Kidney epithelial cell (primary cell): ENCODE data around the gene SLC26A6. TPM values are rescaled to one million over a fixed set of nuclear protein-coding genes. Genes with fewer than 3 reads are reported as not detected.

Experiments
- DNase-seq: peaks from one replicate; pipeline ENCODE4 v3.0.0-alpha.2; 2010; ENCODE audit warnings: low read depth
- H3K27me3 ChIP-seq: 2 replicates; pipeline ENCODE4 v1.6.0; 2011; ENCODE audit warnings: low read length; ENCODE audit not compliant: control insufficient read depth, insufficient read depth
- H3K36me3 ChIP-seq: 2 replicates; pipeline ENCODE4 v1.5.1; 2011; ENCODE audit warnings: low read length; ENCODE audit not compliant: control insufficient read depth, insufficient read depth
- H3K4me3 ChIP-seq: 2 replicates; pipeline ENCODE4 v1.5.1; 2011; ENCODE audit warnings: low read depth, mild to moderate bottlenecking, control low read depth, low read length
- total RNA-seq: library from RNA; depleted of rRNA; stranded (reverse); fragments of >200 nt; gene quantifications from 2 replicates; pipeline ENCODE4 v1.2.3, GENCODE V29; 2015
- TF ChIP-seq, protein P1 (sequence below): IDR thresholded peaks from 2 replicates; pipeline ENCODE4 v1.5.1; 2011; ENCODE audit warnings: mild to moderate bottlenecking, moderate library complexity, low read length, control low read depth, inconsistent platforms; ENCODE audit not compliant: insufficient read depth, poor library complexity, severe bottlenecking

SLC26A6 gene
- total RNA-seq, 1 donor from 2014 or later, result 32.8 TPM

DNA sequence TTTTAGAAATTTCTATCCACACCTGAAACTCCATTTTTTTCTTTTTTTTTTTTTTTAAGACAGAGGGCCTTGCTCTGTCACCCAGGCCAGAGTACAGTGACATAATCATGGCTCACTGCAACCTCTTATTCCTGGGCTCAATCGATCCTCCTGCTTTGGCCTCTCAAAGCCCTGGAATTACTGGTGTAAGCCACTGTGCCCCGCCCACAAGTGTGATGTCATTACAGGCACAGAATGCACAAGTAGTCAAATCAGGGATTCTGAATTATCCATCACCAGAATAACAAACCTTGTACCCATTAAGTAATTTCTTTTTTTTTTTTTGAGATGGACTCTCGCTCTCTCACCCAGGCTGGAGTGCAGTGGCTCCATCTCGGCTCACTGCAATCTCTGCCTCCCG, 27.7 kb downstream of the SLC26A6 start:
- H3K36me3 ChIP-seq, result peaks cover 6% of the 10 kb centered on the region
- no peak overlapping the region for H3K4me3 ChIP-seq
- TF ChIP-seq, protein P1, sequence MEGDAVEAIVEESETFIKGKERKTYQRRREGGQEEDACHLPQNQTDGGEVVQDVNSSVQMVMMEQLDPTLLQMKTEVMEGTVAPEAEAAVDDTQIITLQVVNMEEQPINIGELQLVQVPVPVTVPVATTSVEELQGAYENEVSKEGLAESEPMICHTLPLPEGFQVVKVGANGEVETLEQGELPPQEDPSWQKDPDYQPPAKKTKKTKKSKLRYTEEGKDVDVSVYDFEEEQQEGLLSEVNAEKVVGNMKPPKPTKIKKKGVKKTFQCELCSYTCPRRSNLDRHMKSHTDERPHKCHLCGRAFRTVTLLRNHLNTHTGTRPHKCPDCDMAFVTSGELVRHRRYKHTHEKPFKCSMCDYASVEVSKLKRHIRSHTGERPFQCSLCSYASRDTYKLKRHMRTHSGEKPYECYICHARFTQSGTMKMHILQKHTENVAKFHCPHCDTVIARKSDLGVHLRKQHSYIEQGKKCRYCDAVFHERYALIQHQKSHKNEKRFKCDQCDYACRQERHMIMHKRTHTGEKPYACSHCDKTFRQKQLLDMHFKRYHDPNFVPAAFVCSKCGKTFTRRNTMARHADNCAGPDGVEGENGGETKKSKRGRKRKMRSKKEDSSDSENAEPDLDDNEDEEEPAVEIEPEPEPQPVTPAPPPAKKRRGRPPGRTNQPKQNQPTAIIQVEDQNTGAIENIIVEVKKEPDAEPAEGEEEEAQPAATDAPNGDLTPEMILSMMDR, result no peak
- DNase-seq, result no peak
- no peaks in the 10 kb centered on the region for H3K27me3 ChIP-seq

DNA sequence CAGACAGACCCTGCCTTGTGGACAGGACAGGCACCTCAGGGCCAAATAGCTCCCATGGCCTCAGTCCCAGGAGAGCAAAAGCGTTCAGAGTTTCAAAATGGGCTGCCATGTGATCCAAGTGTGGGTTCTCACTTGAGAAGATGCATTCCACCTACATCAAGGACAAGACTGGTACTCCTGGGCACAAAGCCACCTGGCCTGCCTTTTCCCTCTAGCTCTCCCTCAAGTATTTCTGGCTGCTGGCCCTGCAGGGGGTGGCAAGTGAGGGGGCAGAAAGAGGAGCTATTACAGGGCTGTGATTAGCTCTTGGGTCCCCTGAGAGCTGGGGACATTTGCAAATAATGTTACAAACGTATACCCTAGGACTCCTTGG, 33.7 kb downstream of the SLC26A6 start:
- TF ChIP-seq, protein P1, result no peak
- H3K4me3 ChIP-seq, result no peak overlapping the region
- H3K36me3 ChIP-seq, result peaks cover 13% of the 10 kb centered on the region
- no peak for DNase-seq
- no peaks in the 10 kb centered on the region for H3K27me3 ChIP-seq

DNA sequence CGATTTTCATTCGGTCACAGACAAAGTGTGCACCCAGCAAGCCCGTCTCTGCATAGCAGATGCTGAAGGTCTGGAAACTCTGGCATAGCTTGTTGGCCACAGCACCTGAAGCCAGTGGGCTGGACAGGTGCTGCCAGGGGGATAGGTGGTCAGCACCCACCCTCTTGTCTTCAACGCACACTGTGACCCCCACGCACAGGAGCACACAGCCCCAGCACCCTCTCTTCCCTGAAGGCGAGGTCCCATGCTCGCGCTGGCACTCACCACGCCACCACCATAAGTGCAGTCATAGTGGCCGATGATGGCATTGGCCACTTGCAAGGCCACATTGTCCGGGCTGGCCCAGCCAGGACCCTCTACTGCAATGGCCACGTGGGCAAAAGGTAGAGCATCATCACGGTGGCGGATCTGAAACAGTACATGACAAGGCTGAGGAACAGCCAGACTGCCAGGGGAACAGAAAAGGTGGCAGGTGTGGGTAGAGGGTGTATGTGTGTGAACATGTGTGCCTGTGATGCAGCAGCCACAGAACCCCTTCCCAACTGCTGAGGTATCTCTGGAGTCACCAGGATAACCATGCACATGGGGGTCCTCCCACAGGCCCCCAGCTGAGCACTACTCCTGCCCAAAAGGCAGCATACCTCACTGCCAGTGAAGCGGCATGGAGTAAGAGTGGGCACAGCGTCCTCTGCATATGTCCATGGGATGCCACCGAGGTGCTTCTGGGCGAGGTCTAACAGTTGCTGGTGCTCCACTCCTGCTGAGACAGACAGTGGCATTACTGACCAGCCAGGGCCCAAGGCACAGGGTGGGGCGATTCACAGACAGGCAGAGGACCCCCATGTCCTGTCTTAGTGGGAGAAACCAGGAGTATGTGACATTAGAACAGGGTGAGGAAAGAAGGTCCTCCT, 34.3 kb downstream of the SLC26A6 start:
- DNase-seq, result no peak
- Histone ChIP-seq H3K36me3 (peaks cover 13% of the 10 kb centered on the region), H3K27me3 (no peaks in the 10 kb centered on the region), H3K4me3 (no peak overlapping the region)
- TF ChIP-seq, protein P1, result no peak

DNA sequence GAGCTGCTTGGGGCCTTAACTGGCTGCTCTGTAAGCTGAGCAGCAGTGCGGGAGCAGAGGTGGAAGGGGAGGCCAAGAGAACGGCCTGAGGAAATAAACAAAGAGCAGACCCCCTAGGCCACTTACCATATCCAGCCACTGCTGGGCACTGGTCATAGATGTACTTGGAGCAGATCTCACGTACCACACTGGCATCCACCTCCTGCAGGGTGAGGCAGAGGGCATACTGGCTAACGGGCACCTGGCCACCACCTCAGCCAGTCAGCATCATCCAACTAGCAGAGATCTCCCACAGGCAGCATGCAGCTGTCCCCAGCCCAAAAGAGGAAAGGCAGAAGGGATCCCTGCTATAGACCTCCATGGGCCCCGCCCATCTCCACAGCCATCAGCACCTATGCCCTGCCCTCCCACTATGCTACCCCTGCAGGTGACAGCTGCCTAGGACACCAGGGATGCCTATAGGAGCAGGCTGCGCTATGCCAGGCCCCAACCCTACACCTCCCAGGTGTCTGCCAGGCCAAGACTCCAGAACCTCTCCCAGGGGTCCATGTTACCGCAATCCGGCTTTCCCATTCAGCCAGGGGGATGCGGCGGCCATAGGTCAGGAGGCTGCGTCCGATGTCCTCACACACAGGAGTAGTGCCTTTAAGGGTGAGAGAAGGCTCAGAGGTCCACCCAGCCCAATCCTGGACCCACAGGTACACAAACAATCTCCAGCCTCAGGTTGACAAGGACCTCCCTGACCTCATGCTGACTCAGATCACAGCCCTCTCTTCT, 35.6 kb downstream of the SLC26A6 start:
- Histone ChIP-seq H3K27me3 (no peaks in the 10 kb centered on the region), H3K4me3 (no peak overlapping the region), H3K36me3 (peaks cover 10% of the 10 kb centered on the region)
- DNase-seq, result no peak
- TF ChIP-seq, protein P1, result no peak

DNA sequence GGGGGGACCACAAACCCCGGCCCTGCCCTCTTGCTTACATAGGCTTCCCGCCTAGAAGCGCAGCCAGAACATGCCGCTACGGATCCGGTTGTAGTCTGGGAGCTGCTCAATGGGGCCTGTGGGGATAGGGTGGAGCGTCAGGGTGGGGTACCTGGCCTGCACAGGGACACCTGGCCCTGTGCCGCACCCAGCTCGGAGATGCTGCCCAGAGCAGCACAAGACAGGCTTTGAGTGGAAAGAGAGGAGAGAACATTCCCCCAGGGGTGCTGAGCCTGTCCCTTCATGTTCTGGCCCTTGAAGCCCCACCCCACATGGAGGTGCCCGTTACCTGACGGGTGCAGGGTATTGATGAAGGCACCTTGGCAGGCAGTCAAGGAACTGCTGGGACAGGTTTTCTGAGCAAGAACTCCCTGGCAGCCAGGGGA, 36.2 kb downstream of the SLC26A6 start:
- H3K36me3 ChIP-seq, result peaks cover 8% of the 10 kb centered on the region
- no peaks in the 10 kb centered on the region for H3K27me3 ChIP-seq
- no peak for DNase-seq
- no peak overlapping the region for H3K4me3 ChIP-seq
- TF ChIP-seq, protein P1, result no peak
